NCI-H460 (cell line): ENCODE data around the gene TPO. TPM values are rescaled to one million over a fixed set of nuclear protein-coding genes. Genes with fewer than 3 reads are reported as not detected.
"Not testable (repeated sequence)": the region's sequence is repeated elsewhere in the genome, so short reads cannot be mapped to it uniquely, and the experiment has no call there.

Source experiments
- DNase-seq: peaks from one replicate; pipeline ENCODE4 v3.0.0-alpha.2; 2016; ENCODE audit warnings: low read depth; ENCODE audit errors: extremely low read depth
- polyA plus RNA-seq: library from polyadenylated mRNA; depleted of rRNA; stranded (reverse); fragments of >200 nt; gene quantifications from 2 replicates; pipeline ENCODE4 v1.2.3, GENCODE V29; 2014; cell fraction: nucleus; rRNA removed
- total RNA-seq: library from RNA; depleted of rRNA; stranded (reverse); fragments of >200 nt; shearing (Covaris generic); gene quantifications from 2 replicates; pipeline ENCODE4 v1.2.3, GENCODE V29; 2014; rRNA removed

The TPO gene
- 0.12 TPM in 1 of 2 replicates, not detected in the other for total RNA-seq
- polyA plus RNA-seq: 0.14 TPM in 1 of 2 replicates, not detected in the other

GRCh38 chr2:1413156-1413710, at the start of gene TPO:
Gene TPO, plus strand, starts transcription at chr2:1413463. Its CDS starts 946 bp downstream, at chr2:1414409.
- no peak for DNase-seq

DNA sequence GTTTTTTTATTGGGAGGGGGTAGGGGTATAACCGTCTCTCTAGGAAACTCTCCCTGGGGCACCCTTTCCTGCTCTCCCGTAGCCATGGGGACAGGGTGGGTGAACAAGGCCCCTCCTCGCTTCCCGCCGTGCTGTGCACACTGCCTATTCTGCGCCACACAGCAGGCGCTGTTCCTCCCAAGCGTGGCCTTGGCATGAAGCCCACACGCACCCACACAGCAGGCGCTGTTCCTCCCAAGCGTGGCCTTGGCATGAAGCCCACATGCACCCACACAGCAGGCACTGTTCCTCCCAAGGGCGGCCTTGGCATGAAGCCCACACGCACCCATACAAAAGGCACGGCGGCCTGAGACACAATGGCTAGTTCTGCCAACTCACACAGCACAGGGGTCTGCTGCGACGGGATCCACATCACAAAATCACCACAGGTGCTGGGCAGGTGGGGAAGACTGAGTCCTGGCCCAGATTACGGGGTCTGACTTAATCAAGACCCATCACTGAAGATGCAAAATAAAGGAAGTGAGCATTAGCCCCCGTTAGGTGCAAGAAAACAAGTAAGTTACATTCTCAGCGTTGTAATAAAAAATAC, 46.6 kb upstream of the TPO start:
- DNase-seq: no peak

GRCh38 chr2:1367601-1368000, 45.7 kb upstream of the TPO start:
- DNase-seq: no peak

GRCh38 chr2:1369905-1370304, 43.4 kb upstream of the TPO start:
- DNase-seq: no peak

DNA sequence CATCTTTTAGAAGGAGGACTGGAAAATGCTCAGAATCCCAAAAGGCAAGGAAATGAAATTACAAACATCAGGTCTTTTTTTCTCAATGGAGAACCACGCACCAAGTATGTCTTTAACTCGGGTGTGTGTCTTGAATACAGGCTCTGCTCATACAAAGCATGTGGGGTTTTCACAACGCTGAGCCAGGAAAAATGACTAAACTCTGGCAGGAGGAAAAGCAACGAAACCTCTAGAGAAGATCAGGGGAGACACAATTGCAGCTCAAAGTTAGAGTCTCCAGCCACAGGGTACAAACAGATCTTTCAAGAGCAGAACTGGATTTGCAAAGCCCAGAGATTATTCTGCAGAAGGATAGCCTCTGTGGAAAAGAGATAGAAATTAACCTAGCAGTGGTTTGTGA, 42.8 kb upstream of the TPO start:
- no peak for DNase-seq

DNA sequence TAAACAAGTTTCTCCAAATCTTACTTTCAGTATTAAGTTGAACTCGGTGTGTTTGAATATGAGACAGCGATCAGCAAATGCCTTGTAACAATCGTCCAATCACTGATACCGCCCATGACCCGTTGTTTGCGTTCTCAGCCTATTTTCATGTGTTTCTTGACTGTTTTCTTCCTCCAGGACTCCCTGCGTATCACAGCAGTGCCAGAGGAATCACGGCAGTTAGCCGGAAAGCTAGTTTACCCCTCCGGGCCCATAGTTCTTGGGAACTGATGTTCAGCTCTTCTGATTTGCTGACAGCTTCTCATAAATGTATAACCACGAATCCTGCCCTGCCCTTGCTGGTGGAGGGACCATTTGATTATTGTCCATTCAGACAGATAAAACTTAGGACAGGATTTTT, 42.2 kb upstream of the TPO start:
- no peak for DNase-seq

DNA sequence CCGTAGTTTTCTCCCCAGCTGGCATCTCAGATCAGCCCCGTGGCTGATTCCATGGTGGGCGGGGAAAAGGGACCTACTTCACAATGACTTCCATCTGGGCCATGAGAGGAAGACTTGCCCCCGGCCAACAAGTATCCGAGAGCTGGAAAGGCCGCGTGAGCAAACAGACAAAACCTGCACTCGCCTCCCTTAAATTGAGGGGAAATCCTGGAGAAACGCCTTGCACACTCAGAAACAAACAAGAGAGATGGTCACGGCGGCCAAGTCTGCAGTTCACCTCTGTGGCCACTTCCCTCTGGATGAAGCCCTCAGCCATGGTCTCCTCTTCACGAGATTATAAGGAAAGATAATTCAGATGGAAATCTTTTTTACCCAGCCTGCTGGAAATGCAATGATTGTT, 39.4 kb upstream of the TPO start:
- DNase-seq: no peak

DNA sequence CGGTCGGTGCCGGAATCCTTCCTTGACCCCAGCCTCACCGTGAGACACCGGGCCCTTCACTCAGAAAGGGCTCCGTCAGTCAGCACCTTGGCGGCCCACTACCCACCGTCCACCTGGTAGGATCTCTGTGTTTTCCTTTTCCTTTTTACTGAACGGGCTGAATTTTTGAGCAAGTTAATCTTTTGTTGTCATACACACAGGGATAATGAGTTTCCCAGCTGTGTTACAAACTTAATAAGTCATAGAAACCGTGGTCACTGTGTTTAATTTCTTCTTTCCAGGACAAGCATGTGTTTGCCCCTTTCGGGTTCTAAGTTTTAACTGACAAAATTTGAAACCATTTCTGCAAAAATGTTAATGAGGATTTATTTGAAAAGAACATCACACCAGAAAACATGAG, 39.0 kb upstream of the TPO start:
- no peak for DNase-seq

DNA sequence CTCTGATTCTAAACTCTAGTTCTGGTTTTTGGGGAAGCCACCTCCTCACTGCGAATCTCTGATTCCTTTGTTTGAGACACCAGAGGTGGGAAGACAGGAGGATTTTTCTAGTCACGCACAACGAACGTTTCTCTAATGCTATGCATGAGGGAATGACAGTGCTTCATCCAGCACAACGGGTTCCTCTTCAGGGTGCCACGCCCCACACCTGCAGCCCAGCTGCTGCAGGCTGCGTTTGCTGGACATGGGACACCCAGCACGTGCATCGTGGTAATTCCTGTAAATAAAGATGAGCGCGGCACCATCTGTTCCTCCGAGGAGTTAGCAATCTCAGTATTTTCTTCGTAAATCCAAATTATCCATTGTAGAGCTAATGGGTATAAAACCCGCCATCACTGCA, 37.5 kb upstream of the TPO start:
- no peak for DNase-seq

DNA sequence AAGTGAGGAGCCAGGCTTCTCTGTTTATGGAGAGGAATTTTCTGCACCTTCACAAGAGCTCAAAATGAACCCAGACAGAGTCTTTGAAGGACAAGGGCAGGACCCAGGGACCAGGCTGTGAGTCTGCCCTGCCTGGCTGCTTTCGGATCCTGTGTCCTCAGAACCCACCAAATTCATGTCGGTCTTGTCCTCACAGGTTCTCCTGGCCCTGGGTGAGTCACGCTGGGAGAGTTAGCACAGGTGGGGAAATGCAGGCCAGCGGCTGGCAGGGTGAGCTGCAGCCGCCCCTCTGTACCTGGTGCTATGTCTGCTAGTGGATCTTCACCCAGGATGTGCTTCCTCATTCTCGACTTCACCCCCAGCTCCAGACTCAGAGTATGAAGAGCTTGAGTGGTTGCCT, 35.8 kb upstream of the TPO start:
- no peak for DNase-seq

DNA sequence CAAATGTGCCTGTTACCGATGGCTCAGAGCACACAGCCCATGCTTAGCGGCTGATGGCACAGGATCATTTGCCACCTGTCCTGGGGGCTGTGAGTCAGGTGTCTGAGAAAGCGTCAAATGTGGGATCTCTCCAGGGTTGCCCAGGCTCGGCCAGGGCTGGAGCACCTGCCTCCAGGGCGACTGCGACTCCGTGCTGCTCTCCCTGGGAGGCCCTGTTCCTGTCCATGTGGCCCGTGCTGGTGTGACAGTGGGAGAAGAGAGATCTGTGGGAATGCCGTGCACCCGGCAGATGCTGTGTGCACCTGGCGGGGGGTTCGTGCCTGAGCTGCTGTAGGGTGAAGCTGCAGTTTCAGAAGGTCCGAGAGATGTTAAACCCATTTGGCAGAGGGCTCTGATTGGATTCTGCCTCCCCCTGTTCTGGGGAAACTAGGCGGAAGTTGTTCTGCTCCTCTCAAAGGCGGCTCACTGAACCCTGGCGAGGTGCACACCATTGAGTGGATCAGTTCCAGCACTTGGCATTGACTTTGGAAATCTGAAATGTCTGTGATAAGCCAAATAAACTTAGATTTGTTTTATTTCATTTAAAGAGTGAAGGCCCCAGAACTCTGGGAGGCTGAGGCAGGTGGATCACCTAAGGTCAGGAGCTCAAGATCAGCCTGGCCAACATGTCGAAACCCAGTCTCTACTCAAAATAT, 34.7 kb upstream of the TPO start:
- no peak for DNase-seq

GRCh38 chr2:1381644-1382043, 31.6 kb upstream of the TPO start:
- no peak for DNase-seq

GRCh38 chr2:1387954-1388725, 25.1 kb upstream of the TPO start:
- not testable (repeated sequence) for DNase-seq

DNA sequence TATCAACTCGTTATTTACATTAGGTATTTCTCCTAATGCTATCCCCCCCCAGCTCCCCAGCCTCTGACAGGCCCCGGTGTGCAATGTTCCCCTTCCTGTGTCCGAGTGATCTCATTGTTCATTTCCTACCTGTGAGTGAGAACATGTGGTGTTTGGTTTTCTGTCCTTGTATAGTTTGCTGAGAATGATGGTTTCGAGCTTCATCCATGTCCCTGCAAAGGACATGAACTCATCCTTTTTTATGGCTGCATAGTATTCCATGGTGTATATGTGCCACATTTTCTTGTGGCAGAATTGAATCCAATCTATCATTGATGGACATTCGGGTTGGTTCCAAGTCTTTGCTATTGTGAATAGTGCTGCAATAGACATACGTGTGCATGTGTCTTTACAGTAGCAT, 23.1 kb upstream of the TPO start:
- not testable (repeated sequence) for DNase-seq

GRCh38 chr2:1393321-1393720, 19.9 kb upstream of the TPO start:
- DNase-seq: no peak

DNA sequence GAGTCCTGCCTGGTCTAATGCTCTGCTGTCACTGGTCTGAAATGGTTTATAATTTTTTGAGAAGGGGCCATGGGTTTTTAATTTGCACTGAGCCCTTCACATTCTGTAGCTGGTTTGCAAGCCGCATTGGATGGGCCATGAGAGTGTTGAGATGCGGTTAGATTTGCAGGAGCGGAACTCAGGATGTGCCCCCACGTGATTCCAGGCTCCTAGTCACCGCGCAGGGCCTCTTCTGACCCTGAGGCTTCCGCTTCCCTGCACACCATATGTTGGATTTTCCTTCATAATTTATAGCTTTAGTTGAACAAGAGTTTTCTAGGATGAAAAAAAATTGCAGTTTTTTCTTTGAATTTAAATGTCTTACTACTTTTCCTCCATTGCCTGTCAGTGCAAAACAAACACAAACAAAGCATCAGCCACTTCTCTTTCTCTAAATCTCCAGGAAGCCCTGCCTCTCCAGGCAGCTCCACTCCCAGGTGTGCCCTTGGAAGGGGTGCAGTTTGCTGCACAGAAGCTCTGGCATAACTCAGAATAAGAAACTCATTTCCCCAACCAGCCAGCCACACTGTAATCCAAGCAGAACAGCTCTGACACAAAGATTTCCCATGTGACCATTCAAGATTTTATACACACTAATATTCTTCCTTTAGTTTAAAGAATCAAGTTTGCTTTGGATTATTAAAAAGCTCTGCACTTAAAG, 18.4 kb upstream of the TPO start:
- DNase-seq: no peak

- DNase-seq: no peak
These were observed 15.9 kb upstream of the TPO start for GRCh38 chr2:1397350-1397749.

- DNase-seq: no peak
These were observed 15.1 kb upstream of the TPO start for GRCh38 chr2:1398191-1398590.

- no peak for DNase-seq
These were observed 12.1 kb upstream of the TPO start for GRCh38 chr2:1400943-1401735.

GRCh38 chr2:1402064-1402463, 11.2 kb upstream of the TPO start:
- DNase-seq: no peak
